CD4-positive, alpha-beta T cell treated with Interleukin-17A for 4 hours (primary cell): ENCODE results near the gene IRF5.
A peak's percentile ranks its signal among the peaks of the same experiment; 100 is the strongest.
"Not testable (repeated sequence)": the region's sequence is repeated elsewhere in the genome, so short reads cannot be mapped to it uniquely, and the experiment has no call there.

Source experiments
- DNase-seq: peaks from one replicate; pipeline ENCODE4 v3.0.0-alpha.2; 2020; ENCODE audit warnings: mixed read lengths

Gene IRF5

DNA sequence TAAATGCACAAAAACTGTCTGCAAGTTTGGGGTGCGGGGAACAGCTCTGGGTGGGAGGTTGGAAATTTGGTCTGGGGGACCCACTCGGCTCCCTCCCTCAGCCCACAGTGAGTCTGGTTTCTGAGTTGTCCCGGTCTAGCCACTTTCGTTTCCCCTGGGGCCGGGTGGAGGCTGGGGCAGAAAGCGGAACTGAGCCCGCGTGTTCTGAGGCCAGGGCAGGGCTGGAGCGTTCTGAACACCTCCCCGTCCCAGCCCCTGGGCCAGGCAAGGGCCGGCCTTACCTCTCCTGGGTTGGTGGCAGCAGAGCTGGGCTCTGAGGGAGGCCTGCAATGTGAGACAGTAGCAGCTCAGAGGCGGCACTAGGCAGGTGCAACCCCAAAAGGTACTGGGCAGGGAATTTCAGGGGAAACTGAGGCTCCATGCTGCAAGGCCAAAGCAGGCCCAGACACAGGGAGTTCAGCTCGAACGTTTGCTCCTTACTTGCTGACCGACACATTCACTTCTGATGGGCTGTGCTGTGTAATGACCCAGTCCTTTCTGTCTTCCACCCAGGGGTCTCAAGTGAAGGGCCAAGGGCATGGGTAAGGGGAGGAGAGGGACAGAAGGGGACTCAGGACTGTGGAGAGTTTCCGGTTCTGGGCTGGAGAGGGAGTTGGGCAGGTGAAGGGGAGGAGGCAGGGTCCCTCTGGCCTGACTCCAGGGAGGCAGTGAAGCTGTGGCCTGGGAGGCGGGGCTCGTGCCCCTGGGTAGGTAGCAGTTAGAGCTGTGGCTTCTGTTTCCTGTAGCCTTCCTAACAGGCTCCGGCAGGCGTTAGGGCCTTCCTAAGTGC is 3.0 kb downstream of the IRF5 start:
- DNase-seq = peak; percentile 33

DNA sequence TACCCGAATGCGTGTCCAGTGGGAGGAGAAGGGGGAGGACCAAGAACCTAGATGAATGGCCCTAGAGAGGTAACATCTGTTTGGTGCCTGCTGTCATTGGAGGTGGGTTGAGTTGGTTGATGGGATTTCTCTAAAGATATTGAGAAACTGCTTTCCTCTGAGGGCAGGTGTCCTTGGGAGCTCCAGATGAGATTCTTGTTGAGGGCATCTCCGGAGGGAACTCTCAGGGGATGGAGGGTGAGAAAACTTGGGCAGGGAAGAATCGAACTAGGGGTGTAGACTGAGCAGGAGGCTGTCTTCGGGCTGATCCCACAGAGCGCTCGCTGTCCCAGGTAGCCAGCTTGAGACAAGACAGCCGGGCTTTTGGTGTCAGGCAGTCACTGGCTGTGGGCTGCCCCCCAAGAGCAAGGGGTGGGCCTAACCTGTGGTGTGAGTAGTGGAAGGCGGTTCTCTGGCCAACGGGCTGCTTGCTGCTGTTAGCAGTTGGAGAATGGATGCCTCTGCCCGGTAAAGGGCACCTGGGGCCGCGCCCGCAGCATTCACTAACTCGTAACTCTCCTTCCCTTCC is 3.7 kb downstream of the IRF5 start:
- DNase-seq = no peak

DNA sequence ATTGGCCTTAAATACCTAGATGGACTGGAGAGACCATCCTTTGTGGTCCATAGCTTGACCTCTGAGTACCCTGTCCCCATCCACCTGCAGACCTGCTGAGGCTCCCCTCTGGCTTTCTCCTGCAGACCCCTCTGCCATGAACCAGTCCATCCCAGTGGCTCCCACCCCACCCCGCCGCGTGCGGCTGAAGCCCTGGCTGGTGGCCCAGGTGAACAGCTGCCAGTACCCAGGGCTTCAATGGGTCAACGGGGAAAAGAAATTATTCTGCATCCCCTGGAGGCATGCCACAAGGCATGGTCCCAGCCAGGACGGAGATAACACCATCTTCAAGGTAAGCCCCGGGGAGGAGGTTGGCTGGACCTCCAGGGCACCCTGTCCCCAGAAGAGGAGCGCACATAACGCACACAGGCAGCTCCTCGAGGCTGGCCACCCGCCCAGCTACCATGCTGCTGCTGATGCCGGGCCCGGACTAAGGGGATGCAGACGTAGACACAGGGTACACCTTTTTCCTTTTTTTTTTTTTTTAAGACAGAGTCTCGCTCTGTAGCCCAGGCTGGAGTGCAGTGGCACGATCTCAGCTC is 4.3 kb downstream of the IRF5 start:
- no peak for DNase-seq

DNA sequence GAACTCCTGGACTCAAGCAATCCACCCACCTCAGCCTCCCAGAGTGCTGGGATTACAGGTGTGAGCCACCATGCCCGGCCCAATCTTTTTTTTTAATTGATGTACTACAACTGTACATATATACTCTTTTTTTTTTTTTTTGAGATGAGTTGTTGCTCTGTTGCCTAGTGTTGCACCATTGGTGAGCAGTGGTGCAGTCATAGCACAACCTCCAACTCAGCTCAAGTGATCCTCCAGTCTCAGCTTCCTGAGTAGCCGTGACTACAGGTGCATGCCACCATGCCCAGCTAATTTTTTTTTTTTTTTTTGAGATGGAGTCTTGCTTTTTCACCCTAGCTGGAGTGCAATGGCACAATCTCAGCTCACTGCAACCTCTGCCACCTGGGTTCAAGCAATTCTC is 5.5 kb downstream of the IRF5 start:
- not testable (repeated sequence) for DNase-seq

DNA sequence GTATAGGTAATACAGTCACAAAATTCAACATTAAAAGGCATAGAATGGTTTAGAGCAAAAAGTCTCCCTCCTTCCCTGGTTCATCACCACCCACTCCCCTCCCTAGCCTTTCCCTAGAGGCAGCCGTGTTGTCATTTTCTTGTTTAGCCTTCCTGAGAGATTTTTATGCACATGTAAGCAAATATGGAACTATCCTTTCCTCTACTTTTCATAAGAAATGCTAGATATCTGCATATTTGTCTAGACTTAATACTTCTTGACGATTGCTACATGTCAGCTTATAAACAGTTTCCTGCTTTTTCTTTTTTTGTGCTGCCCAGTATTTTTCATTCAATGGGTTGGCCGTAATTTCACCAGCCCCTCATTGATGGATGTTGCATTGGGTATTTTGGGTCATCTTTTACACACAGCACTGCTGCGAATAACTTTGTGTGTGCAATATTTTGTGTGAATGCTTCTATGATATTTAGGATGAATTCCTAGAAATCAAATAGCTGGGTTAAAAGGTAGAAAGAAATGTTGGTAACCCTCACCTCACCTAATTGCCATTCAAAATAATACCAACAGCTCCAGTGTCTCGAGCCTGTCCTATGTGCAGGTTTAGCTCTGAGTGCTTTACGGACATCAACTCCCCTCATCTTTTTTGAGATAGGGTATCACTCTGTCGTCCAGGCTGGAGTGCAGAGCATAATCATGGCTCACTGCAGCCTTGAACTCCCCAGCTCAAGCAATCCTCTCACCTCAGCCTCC is 6.9 kb downstream of the IRF5 start:
- no peak for DNase-seq

DNA sequence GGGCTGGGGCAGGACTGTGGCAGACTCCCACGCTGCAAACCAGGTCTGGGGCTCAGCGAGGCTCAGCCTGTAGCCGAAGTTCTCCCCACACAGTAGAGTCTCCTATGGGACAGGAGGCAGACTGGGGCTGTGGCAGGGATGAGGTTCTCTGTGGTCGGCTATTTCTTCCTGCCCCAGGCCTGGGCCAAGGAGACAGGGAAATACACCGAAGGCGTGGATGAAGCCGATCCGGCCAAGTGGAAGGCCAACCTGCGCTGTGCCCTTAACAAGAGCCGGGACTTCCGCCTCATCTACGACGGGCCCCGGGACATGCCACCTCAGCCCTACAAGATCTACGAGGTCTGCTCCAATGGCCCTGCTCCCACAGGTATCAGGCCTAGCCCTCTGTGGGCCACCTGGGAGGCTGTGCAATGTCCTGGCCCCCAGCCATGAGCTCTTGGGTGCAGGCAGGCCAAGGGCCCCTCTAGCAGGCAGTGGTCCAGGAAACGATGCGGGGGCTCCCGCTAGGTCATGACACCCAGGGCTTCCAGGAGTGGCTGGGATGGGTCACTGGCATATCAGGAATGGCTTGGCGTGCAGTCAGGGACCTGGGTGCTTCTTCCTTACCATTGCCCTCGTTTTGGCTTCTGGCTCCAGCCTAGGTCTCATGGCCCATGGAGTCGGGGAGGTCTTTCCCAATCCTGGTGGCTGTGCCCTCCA is 8.1 kb downstream of the IRF5 start:
- DNase-seq = no peak

DNA sequence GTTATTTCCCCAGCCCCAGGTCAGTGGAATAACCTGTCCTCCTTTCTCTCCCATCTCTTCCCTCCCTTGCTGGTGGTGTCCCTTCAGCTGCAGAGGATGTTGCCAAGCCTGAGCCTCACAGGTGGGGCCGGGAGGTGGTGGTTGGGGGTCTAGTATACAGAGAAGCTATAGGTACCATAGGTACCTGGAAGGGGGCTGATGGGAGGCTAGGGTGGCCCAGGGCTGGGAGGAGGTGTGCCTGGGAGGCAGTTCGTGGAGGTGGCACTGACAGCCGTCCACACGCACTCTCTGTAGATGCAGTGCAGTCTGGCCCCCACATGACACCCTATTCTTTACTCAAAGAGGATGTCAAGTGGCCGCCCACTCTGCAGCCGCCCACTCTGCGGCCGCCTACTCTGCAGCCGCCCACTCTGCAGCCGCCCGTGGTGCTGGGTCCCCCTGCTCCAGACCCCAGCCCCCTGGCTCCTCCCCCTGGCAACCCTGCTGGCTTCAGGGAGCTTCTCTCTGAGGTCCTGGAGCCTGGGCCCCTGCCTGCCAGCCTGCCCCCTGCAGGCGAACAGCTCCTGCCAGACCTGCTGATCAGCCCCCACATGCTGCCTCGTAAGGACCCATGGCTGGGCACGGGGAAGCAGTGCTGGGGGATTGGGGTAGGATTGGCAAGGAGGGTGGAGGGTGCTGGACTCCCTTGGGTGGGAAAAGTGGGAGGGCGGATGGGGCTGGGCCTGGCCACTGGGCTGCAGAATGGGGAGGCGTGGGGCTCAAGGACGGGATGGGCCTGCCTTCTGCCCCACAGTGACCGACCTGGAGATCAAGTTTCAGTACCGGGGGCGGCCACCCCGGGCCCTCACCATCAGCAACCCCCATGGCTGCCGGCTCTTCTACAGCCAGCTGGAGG is 9.5 kb downstream of the IRF5 start:
- no peak for DNase-seq

DNA sequence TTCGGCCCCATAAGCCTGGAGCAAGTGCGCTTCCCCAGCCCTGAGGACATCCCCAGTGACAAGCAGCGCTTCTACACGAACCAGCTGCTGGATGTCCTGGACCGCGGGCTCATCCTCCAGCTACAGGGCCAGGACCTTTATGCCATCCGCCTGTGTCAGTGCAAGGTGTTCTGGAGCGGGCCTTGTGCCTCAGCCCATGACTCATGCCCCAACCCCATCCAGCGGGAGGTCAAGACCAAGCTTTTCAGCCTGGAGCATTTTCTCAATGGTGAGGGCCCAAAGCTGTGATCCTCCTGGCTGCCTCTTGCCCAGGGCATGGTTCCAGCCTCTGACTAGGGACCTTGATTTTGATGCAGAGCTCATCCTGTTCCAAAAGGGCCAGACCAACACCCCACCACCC is 10.1 kb downstream of the IRF5 start:
- no peak for DNase-seq

DNA sequence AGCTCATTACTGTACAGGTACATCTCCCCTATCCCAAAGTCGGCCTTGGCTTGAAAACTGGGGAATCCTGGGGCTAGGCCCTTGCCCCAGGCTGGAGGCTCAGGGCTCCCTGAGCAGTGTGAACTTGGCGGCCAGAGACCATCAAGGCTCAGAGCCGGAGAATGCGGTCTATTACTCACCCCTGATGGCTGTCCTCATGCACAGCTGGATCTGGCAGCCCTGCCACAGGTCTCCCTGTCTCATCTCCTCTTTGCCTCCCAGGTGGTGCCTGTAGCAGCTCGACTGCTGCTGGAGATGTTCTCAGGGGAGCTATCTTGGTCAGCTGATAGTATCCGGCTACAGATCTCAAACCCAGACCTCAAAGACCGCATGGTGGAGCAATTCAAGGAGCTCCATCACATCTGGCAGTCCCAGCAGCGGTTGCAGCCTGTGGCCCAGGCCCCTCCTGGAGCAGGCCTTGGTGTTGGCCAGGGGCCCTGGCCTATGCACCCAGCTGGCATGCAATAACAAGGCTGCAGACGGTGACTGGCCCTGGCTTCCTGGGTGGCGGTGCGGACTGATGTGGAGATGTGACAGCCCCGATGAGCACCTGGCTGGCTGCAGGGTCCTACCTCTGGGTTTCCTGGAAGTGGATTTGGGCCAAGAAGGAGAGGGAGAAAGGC is 10.7 kb downstream of the IRF5 start:
- no peak for DNase-seq

DNA sequence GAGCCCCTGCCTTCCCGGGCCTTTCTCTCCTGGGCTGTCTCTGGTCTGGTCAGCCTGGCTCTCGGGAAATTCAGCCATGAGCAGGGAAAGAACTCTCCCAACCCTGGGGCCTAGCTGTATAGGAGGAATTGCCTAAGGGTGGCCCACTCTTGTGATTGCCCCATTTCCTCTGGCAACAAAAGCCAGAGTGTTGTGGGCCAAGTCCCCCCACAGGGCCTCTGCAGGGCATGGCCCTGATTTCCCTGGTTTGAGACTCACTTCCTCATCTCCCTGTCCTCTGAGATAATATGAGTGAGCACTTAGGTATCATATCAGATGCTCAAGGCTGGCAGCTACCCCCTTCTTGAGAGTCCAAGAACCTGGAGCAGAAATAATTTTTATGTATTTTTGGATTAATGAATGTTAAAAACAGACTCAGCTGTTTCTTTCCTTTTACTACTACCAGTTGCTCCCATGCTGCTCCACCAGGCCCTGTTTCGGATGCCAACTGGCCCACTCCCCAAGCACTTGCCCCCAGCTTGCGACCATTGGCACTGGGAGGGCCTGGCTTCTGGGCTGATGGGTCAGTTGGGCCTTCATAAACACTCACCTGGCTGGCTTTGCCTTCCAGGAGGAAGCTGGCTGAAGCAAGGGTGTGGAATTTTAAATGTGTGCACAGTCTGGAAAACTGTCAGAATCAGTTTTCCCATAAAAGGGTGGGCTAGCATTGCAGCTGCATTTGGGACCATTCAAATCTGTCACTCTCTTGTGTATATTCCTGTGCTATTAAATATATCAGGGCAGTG is 11.4 kb downstream of the IRF5 start:
- no peak for DNase-seq

DNA sequence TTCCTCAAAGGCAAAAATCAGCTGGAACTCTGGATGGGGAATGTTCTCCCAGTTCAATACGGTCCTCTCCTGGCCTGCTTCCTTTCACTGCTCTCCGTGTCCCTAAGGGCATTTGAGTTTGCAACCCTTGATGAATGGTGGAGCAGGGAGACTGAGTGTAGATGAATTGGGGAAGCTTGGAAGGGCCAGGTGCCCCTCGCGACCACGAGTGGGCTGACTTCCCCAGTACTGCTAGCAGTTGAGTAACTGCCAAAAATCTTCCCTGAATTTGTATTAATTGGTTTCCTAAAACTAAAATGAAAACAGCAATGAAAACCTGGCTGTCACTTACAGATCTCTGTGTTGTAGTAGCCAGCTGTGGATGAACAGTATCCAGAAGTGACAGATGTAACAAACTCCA is 13.6 kb downstream of the IRF5 start:
- no peak for DNase-seq

DNA sequence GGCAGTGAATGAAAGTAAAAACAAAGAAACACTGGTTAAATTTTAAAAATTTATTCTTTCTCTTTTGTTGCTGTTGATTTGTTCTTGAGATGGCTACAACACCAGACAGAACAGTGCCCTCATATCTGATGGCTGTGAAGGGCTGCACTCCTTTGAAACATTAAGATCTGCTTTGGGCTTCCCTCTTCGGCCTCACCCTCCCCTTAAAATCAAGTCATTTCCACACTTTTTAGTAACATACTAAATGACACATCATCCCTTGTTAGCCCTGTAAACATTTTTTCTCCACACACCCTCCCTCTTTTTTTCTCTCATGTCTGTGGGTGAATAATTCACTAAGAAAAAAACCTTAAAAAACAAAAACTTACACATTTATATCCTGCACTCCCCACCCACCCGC is 16.4 kb downstream of the IRF5 start:
- no peak for DNase-seq

DNA sequence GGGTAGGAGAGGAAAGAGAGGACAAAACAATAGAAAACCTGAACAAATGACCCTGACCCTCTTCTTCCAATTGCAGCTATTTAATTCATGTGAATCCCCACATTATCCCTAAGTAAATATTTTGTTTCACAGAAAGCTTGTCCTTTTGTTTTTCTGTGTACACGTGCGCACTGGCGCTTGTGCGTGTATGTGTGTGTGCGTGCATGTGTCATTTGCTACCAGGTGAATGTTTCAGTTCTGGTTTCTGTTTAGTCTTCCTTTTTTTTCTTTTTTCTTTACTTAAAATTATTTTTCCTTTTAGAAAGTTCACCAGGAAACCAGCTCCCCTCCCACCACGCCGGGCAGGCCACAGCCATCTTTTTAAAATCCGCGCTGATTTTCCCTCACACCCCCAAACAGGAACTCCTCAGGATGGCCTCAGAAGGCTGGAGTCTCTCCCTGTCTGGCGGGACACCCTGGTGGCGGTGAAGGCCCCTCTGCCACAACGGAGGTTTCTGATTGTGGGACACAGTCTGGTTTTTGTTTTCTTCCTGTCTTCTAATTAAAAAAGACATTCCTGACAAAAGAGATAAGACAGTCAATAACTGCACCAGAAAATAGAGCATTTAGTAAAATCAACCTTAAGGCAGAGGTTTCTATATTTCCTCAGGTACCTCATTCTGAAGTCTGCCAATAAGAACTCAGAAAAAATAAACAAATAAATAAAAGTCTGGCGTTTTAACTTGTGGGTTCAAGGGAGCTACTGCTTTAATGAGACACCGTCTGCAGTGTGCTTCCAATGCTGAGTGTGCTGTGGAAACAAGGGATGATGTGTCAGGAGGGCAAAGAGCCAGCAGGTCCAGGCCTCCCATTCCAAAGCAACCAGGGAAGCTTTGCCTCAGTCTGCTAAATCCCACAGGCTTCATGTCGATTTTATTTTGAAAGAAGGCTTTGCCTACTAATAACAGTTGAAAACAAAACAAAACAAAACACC is 17.4 kb downstream of the IRF5 start:
- no peak for DNase-seq

DNA sequence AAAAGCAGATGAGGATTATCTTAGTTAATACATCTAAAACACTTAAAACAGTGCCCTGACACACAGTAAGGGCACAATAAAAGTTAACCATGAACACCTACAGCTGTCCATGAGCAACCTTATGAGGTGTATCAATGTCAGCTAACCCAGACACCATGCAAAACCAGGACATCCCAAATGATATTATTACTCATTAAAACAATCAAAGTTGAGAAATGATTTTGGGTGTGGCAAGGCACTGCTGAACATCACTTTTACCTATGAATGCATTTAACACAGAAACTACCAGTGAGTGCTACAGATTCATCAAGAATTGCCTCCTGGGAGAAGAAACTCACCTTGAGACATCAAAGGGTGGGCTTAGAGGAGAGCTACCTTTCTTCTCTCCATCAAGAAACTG is 18.3 kb downstream of the IRF5 start:
- DNase-seq = no peak

DNA sequence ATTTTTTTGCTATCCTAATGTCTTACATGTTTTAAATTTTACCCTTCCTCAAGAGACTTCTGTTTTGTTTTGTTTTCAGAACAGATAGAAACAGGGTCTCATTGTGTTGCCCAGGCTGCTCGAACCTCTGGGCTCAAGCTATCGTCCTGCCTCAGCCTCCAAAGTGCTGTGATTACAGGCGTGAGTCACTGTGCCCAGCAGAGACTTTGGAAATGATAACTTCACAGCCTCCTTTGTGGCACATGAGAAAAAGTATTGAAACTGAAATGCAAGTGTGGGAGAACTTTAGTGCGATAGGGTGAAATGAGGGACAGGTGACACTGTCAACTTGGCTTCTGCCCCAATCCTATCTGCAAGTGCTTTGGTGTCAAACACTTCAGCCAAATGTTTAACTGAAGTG is 21.6 kb downstream of the IRF5 start:
- no peak for DNase-seq

DNA sequence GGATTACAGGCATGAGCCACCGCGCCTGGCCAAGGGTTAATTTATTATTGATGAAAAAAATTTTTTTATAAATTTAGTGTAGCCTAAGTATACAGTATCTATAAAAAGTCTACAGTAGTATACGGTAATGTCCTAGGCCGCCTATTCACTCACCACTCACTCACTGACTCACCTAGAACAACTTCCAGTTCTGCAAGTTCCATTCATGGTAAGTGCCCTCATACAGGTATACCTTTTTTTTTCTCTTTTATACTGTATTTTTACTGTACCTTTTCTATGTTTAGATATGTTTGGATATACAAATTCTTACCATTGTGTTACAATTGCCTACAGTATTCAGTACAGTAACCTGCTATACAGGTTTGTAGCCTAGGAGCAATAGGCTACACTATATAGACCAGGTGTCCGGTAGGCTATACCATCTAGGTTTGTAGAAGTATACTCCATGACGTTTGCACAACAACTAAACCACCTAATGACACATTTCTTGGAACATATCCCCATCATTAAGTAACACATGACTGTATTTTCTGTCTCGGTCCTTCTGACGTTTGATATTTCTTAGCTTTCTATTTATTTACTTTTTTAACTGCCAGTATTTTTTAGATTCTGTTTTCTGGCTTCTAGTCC is 23.4 kb downstream of the IRF5 start:
- no peak for DNase-seq

DNA sequence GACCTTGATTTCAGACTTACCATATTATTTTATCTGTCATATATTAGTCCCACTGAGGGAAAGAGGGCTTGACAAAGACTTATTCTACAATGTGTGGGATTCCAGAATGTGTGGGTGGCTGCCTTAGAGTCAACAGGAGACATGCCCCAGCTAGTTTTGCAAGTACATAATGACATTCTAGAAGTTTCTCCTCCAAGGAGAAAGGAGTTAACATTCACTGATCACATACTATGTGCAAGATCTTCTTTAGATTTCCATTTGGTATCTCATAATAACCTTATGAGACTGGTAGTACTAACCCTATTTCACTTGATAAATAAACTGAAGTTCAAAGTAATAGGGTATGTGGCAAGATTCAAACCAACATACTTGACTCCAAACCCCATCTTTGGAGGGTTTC is 25.2 kb downstream of the IRF5 start:
- no peak for DNase-seq

DNA sequence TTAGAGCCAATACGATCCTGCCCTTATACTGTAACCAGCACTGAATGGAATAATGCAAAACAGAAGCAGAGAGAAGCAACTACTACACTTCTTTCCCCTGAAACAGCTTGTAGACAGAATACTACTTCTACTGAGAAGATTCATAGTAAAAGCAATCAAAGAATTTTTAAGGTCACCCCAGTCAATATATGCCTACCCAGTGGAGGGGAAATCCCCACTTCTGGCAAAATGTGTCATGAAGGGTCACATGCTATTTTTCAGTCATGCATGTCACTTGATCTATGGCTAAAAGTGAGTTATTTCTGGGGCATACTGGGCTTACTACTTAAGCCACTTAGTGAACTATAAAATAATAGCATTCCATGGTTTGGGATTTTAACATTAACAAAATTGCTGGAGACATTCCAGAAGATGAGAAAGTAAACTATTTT is 25.6 kb downstream of the IRF5 start:
- DNase-seq = no peak

DNA sequence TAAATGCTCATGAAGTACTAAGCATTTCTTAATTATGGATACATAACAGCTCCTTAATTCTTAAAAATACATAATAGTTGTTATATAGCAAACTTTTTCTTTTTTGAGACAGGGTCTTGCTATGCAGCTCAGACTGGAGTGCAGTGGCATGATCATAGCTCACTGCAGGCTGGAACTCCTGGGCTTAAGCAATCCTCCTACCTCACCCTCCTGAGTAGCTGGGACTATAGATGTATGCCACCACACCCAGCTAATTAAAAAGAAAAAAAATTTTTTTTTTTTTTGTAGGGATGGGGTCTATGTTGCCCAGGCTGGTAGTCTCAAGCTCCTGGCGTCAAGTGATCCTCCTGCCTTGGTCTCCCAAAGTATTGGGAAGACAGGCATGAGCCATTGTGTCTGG is 30.9 kb downstream of the IRF5 start:
- DNase-seq = no peak
